ENCODE data around the gene KCNK18. TPM values are rescaled to one million over a fixed set of nuclear protein-coding genes. Genes with fewer than 3 reads are reported as not detected.

KCNK18 gene
- total RNA-seq, 3 donors from 2014 or later, result not detected

DNA sequence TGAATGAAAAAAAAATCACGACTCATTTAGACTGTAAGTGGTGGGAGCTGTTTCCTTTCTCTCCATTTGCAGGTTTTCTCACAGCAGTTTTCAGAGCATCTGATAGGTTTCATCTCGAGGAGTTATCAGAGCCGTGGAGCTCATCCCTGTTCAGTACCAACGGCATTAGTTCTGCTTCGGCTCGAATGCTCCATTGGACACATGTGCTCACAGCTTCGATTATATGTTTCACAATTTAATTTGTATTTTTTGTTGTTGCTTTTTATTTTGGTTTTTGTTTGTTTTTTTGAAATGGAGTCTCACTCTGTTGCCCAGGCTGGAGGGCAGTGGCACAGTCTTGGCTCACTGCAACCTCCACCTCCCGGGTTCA is 45.2 kb downstream of the KCNK18 start:
- H3K9me3 ChIP-seq, result no peaks in the 10 kb centered on the region
- no peak overlapping the region for H3K27ac ChIP-seq
- H3K27me3 ChIP-seq, result peaks cover 0 to 49% of the 10 kb centered on the region in 2 donors
- no peaks in the 10 kb centered on the region for H3K4me1 ChIP-seq
- intact Hi-C loops (cut with DNase I; ENCODE audit: low total_unique reads), result no loop called here
- TF ChIP-seq POLR2A (IDR thresholded peaks at IDR 0.05) (no peak), POLR2AphosphoS5 (IDR thresholded peaks at IDR 0.05) (no peak)
- TF ChIP-seq, protein P1, sequence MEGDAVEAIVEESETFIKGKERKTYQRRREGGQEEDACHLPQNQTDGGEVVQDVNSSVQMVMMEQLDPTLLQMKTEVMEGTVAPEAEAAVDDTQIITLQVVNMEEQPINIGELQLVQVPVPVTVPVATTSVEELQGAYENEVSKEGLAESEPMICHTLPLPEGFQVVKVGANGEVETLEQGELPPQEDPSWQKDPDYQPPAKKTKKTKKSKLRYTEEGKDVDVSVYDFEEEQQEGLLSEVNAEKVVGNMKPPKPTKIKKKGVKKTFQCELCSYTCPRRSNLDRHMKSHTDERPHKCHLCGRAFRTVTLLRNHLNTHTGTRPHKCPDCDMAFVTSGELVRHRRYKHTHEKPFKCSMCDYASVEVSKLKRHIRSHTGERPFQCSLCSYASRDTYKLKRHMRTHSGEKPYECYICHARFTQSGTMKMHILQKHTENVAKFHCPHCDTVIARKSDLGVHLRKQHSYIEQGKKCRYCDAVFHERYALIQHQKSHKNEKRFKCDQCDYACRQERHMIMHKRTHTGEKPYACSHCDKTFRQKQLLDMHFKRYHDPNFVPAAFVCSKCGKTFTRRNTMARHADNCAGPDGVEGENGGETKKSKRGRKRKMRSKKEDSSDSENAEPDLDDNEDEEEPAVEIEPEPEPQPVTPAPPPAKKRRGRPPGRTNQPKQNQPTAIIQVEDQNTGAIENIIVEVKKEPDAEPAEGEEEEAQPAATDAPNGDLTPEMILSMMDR (IDR thresholded peaks at IDR 0.05), result no peak
- no peak for DNase-seq (ENCODE audit: low spot score in 2 of 2)
- no peak overlapping the region for H3K4me3 ChIP-seq
- no peaks in the 10 kb centered on the region for H3K36me3 ChIP-seq

DNA sequence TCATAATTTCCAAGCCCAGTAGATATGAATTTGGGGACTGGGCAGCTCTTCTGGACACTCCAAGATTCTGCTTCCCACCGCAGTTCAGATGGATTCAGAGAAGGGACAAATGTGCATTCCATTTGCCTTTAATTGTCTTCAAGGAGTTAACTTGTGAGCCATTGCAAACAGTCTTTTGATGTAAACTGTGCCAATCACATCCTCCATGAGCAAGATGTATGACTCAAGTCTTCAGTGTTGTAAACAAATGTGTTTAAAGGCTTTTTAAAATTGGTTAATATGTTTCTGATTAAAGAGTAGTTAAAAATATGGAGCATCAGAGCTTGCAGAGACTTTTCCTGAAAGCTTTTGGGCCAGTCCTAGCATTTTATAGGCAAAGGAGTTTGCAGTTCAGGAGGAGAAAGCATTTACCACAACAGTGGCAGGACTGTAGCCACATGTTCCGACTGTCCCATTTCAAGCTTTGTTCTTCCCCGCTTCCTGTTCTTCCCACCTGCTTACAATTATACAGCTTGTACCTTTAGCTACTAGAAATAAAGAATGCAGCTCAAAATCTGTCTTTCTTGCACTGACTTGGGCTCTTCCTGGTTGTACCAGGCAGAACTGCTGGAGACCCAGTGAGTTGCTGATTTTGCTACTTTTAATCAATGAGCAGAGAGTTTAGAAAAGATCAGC is 49.8 kb downstream of the KCNK18 start:
- H3K27ac ChIP-seq, result no peak overlapping the region
- H3K27me3 ChIP-seq, result peaks cover 0 to 32% of the 10 kb centered on the region in 2 donors
- TF ChIP-seq POLR2AphosphoS5 (IDR thresholded peaks at IDR 0.05), result no peak

DNA sequence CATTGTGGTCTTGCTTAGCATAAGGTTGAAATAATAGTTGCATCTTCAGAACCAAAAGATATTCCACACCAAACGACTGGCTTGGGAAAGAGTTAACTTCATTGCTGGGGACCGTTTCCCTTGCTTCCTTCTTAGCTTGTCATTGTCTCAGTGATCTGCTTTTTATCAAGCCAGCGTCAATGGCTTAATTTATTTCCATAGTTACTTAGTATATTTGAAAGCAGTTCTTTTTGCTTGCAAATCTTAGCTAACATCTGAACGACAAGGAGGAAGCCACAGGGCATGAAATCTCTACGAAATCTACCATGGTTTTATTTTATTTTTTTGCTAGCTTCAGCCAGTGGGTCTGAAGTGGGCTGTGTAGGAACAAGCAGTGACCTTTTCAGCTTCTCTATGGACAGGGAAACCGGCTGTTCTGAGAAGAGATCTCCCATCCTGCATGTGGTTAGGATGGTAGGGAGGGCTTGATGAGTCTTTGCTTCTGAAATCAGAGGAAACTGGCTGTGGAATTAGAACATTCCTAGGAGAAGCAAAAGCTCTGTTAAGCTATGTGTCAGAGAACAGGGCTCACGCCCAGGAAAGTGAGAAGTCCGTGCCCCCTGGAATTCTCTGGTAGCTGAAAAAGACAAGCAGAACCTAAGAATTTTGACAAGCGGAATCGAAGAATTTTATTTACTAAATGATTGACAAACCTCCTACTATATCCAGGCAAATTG is 51.6 kb downstream of the KCNK18 start:
- intact Hi-C loops (cut with DNase I; ENCODE audit: low total_unique reads), result no loop called here
- H3K36me3 ChIP-seq, result no peaks in the 10 kb centered on the region
- H3K9me3 ChIP-seq, result no peaks in the 10 kb centered on the region
- TF ChIP-seq POLR2A (IDR thresholded peaks at IDR 0.05), result no peak
- TF ChIP-seq POLR2AphosphoS5 (IDR thresholded peaks at IDR 0.05), result no peak
- H3K27me3 ChIP-seq, result peaks cover 0 to 29% of the 10 kb centered on the region in 2 donors
- no peak for DNase-seq (ENCODE audit: low spot score in 2 of 2)
- H3K4me1 ChIP-seq, result no peaks in the 10 kb centered on the region
- no peak overlapping the region for H3K4me3 ChIP-seq
- no peak overlapping the region for H3K27ac ChIP-seq

More for the DNA sequence above, 49.8 kb downstream of the KCNK18 start:
- intact Hi-C loops (cut with DNase I; ENCODE audit: low total_unique reads), result no loop called here
- no peak overlapping the region for H3K4me3 ChIP-seq
- H3K4me1 ChIP-seq, result no peaks in the 10 kb centered on the region
- no peaks in the 10 kb centered on the region for H3K9me3 ChIP-seq
- DNase-seq (ENCODE audit: low spot score in 2 of 2), result no peak
- H3K36me3 ChIP-seq, result no peaks in the 10 kb centered on the region

DNA sequence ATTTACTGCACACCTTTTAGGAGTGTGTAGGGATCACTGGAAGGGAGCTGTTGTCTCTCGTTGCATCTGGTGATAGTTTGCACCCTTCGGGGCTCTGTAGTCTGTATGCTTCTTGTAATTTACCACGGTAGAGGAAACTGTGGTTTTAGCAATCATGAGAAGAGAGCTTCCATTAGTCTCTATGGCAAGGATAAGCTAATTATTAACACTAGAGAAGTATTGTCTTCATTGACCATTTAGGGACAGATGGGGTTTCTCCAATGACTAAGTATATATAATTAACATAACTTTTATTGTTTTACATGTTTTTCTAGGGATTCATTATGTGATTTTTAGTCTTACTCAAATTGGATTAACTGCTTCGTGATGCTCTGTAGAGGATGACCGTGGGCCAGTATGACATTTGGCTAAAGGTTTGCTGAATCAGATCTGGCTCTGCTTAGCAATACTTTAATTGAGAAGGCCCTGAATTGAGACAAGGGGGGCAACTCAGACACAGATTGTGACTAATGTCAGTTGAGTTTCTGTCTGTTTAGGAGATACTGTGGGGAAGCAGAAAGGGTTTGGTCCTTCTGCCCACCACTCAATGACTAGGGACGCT is 52.3 kb downstream of the KCNK18 start:
- no peak overlapping the region for H3K27ac ChIP-seq
- intact Hi-C loops (cut with DNase I; ENCODE audit: low total_unique reads), result no loop called here

DNA sequence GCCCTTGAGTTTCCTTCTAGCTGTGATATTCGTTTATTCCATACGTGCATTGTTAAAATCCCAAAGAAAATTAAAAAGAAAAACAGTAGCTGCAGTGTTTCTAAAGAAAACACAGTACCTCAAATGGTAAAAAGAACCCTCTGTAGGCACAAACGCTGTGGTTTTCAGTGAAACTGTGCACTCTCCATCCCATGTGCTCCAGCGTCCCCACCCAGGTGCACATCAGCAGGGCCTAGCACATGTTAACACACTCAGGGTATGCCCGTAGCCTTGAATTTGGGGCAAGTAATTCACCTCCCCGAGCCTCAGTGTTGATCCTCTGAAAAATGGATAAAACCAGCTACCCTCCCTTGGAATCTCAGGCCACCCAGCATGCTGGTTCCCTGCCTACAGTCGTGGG is 53.1 kb downstream of the KCNK18 start:
- H3K27ac ChIP-seq, result no peak overlapping the region
- no peaks in the 10 kb centered on the region for H3K36me3 ChIP-seq
- H3K4me3 ChIP-seq, result no peak overlapping the region
- no peaks in the 10 kb centered on the region for H3K4me1 ChIP-seq
- no peaks in the 10 kb centered on the region for H3K9me3 ChIP-seq
- peak in 1 of 2 donors; percentile 10 for DNase-seq (ENCODE audit: low spot score in 2 of 2)
- no peak for TF ChIP-seq POLR2AphosphoS5 (IDR thresholded peaks at IDR 0.05)
- TF ChIP-seq, protein P1 (IDR thresholded peaks at IDR 0.05), result no peak
- TF ChIP-seq POLR2A (IDR thresholded peaks at IDR 0.05), result no peak
- intact Hi-C loops (cut with DNase I; ENCODE audit: low total_unique reads), result no loop called here
- peaks cover 0 to 28% of the 10 kb centered on the region in 2 donors for H3K27me3 ChIP-seq

More for the DNA sequence above, 52.3 kb downstream of the KCNK18 start:
- TF ChIP-seq, protein P1 (IDR thresholded peaks at IDR 0.05), result no peak
- TF ChIP-seq POLR2AphosphoS5 (IDR thresholded peaks at IDR 0.05) (no peak), POLR2A (IDR thresholded peaks at IDR 0.05) (no peak)
- Histone ChIP-seq H3K4me1 (no peaks in the 10 kb centered on the region), H3K36me3 (no peaks in the 10 kb centered on the region), H3K4me3 (no peak overlapping the region), H3K9me3 (no peaks in the 10 kb centered on the region), H3K27me3 (peaks cover 0 to 29% of the 10 kb centered on the region in 2 donors)
- DNase-seq (ENCODE audit: low spot score in 2 of 2), result no peak

DNA sequence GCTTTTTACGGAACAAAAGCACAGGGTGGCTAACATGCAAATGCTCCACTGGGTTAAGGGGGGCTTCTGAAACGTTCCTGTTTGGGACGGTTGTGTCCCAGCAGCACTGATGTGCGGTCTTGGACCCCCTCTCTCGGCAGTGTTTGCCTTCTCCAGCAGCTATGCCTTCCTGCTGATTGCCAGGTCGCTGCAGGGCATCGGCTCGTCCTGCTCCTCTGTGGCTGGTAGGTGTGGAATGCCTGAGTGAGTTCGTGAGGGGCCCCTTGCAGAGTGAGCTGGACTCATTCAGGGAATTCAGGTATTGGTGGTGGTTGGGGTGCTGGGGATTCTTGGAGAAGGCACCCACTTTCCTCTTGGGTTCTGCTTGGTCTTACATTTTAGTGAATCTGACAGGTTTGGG is 56.6 kb downstream of the KCNK18 start:
- DNase-seq (ENCODE audit: low spot score in 2 of 2), result no peak
- Histone ChIP-seq H3K4me3 (no peak overlapping the region), H3K36me3 (no peaks in the 10 kb centered on the region), H3K27me3 (peaks cover 0 to 37% of the 10 kb centered on the region in 2 donors), H3K9me3 (no peaks in the 10 kb centered on the region), H3K4me1 (no peaks in the 10 kb centered on the region), H3K27ac (no peak overlapping the region)
- TF ChIP-seq POLR2AphosphoS5 (IDR thresholded peaks at IDR 0.05), result no peak
- TF ChIP-seq, protein P1 (IDR thresholded peaks at IDR 0.05), result no peak
- TF ChIP-seq POLR2A (IDR thresholded peaks at IDR 0.05), result no peak
- intact Hi-C loops (cut with DNase I; ENCODE audit: low total_unique reads), result no loop called here

Measured in breast epithelium (tissue), 4 donors.